HEK293T (cell line): ENCODE data around the gene ALKBH3.

Experiments used
- BHLHE40 ChIP-seq: fragments of 450-650 bp; IDR thresholded peaks from 2 replicates; pipeline ENCODE4 v1.6.1; 2016; ENCODE audit warnings: mild to moderate bottlenecking, moderate library complexity, borderline replicate concordance
- CTBP1 ChIP-seq: fragments of 450-650 bp; IDR thresholded peaks from 2 replicates; pipeline ENCODE4 v1.6.1; 2016; ENCODE audit warnings: borderline replicate concordance
- ELF4 ChIP-seq: fragments of 450-650 bp; IDR thresholded peaks from 2 replicates; pipeline ENCODE4 v1.6.1; 2017; ENCODE audit warnings: antibody characterized with exemption
- FOXA1 ChIP-seq: fragments of 450-650 bp; IDR thresholded peaks from 2 replicates; pipeline ENCODE4 v1.6.1; 2016; ENCODE audit warnings: mild to moderate bottlenecking
- FOXK2 ChIP-seq: fragments of 450-650 bp; IDR thresholded peaks from 2 replicates; pipeline ENCODE4 v1.6.1; 2016; ENCODE audit warnings: mild to moderate bottlenecking
- FOXM1 ChIP-seq: fragments of 450-650 bp; IDR thresholded peaks from 2 replicates; pipeline ENCODE4 v1.6.1; 2017; ENCODE audit warnings: mild to moderate bottlenecking, borderline replicate concordance
- HDGF ChIP-seq: fragments of 450-650 bp; IDR thresholded peaks from 2 replicates; pipeline ENCODE4 v1.6.1; 2017; ENCODE audit warnings: antibody characterized with exemption, borderline replicate concordance
- L3MBTL2 ChIP-seq: fragments of 450-650 bp; conservative IDR thresholded peaks from 2 replicates; pipeline ENCODE4 v1.6.1; 2016; ENCODE audit warnings: mild to moderate bottlenecking
- LEF1 ChIP-seq: fragments of 450-650 bp; IDR thresholded peaks from 2 replicates; pipeline ENCODE4 v1.6.1; 2017; ENCODE audit warnings: mild to moderate bottlenecking, borderline replicate concordance
- NFRKB ChIP-seq: fragments of 450-650 bp; IDR thresholded peaks from 2 replicates; pipeline ENCODE4 v1.6.1; 2016; ENCODE audit warnings: mild to moderate bottlenecking, moderate library complexity
- PKNOX1 ChIP-seq: fragments of 450-650 bp; IDR thresholded peaks from 2 replicates; pipeline ENCODE4 v1.6.1; 2016
- SP1 ChIP-seq: fragments of 450-650 bp; IDR thresholded peaks from 2 replicates; pipeline ENCODE4 v1.6.1; 2017
- ZNF384 ChIP-seq: fragments of 450-650 bp; IDR thresholded peaks from 2 replicates; pipeline ENCODE4 v1.6.1; 2016

GRCh38 chr11:43959321-43959995 lies 78.8 kb downstream of the ALKBH3 start:
- TF ChIP-seq NFRKB (no peak), ELF4 (no peak), HDGF (no peak), SP1 (no peak), BHLHE40 (no peak), FOXM1 (no peak), ZNF384 (no peak), FOXA1 (no peak), L3MBTL2 (no peak), LEF1 (no peak), FOXK2 (no peak), PKNOX1 (no peak), CTBP1 (no peak)
